K562 (cell line): ENCODE results near the gene VIPR1. TPM values are rescaled to one million over a fixed set of nuclear protein-coding genes. Genes with fewer than 3 reads are reported as not detected.

Experiments
- ARID2 ChIP-seq: fragments of 450-650 bp; IDR thresholded peaks from 2 replicates; pipeline ENCODE4 v1.6.1; 2017; ENCODE audit warnings: antibody characterized with exemption, mild to moderate bottlenecking
- CREB1 ChIP-seq, 2 experiments: sonication (generic) in 1 of 2; formaldehyde crosslinking in 1 of 2; IDR thresholded peaks; 2 replicates each; pipeline versions ENCODE4 v1.6.1 to v1.8.0; 2012 to 2022; ENCODE audit warnings: inconsistent platforms in 1 of 2, mild to moderate bottlenecking in 1 of 2, missing genetic modification reagents in 1 of 2, moderate library complexity in 1 of 2
- CREBBP ChIP-seq: IDR thresholded peaks from one replicate; pipeline ENCODE4 v1.6.1; 2012; ENCODE audit warnings: low read depth, mild to moderate bottlenecking, control low read depth, inconsistent platforms, low read length
- GATAD2A ChIP-seq: fragments of 450-650 bp; IDR thresholded peaks from 2 replicates; pipeline ENCODE4 v1.6.1; 2017
- HNRNPH1 ChIP-seq: fragments of 200-400 bp; formaldehyde crosslinking; optimal IDR thresholded peaks from 2 replicates; pipeline ENCODE3; 2017; ENCODE audit warnings: low read depth, mild to moderate bottlenecking, low read length, moderate library complexity
- HNRNPK ChIP-seq: fragments of 200-400 bp; formaldehyde crosslinking; IDR thresholded peaks from one replicate; pipeline ENCODE4 v1.6.1; 2018; ENCODE audit warnings: mild to moderate bottlenecking, low read depth, low read length; ENCODE audit not compliant: poor library complexity, severe bottlenecking
- HNRNPL ChIP-seq: fragments of 200-400 bp; formaldehyde crosslinking; IDR thresholded peaks from 2 replicates; pipeline ENCODE4 v1.6.1; 2017; ENCODE audit warnings: low read depth, mild to moderate bottlenecking, low read length
- HSF4 ChIP-seq: fragments of 250-450 bp; sonication (Bioruptor Pico); IDR thresholded peaks from 2 replicates; pipeline ENCODE4 v2.1.2; 2022; ENCODE audit warnings: mild to moderate bottlenecking, moderate library complexity, borderline replicate concordance
- NEUROD1 ChIP-seq: fragments of 150-350 bp; IDR thresholded peaks from 2 replicates; pipeline ENCODE4 v1.6.1; 2014; ENCODE audit warnings: borderline replicate concordance, low read length, low read depth; ENCODE audit not compliant: partially characterized antibody
- NR3C1 ChIP-seq: sonication (generic); formaldehyde crosslinking; IDR thresholded peaks from 2 replicates; pipeline ENCODE4 v1.8.1; 2022; ENCODE audit warnings: missing genetic modification reagents
- NUFIP1 ChIP-seq: fragments of 450-650 bp; IDR thresholded peaks from 2 replicates; pipeline ENCODE4 v1.6.1; 2018; ENCODE audit not compliant: partially characterized antibody
- PHF20 ChIP-seq: fragments of 450-650 bp; IDR thresholded peaks from 2 replicates; pipeline ENCODE4 v1.6.1; 2018; ENCODE audit not compliant: partially characterized antibody
- SAFB ChIP-seq: fragments of 200-400 bp; formaldehyde crosslinking; IDR thresholded peaks from 2 replicates; pipeline ENCODE4 v1.6.1; 2017; ENCODE audit warnings: low read depth, low read length, borderline replicate concordance
- SMAD2 ChIP-seq: fragments of 150-350 bp; IDR thresholded peaks from 2 replicates; pipeline ENCODE4 v1.6.1; 2014; ENCODE audit warnings: low read depth, mild to moderate bottlenecking, low read length
- TBP ChIP-seq: optimal IDR thresholded peaks from 2 replicates; pipeline ENCODE3; 2011; ENCODE audit warnings: low read depth, low read length, improper control_type of control experiment
- TCF3 ChIP-seq: sonication (generic); formaldehyde crosslinking; IDR thresholded peaks from 2 replicates; pipeline ENCODE4 v1.4.0; 2020; ENCODE audit warnings: mild to moderate bottlenecking, missing genetic modification reagents
- YBX1 ChIP-seq: fragments of 450-650 bp; IDR thresholded peaks from 2 replicates; pipeline ENCODE4 v1.7.1; 2016; ENCODE audit warnings: mild to moderate bottlenecking
- ZKSCAN3 ChIP-seq: fragments of 250-450 bp; sonication (Bioruptor Pico); IDR thresholded peaks from 2 replicates; pipeline ENCODE4 v1.4.0; 2020
- polyA plus RNA-seq, 8 experiments: library from polyadenylated mRNA; depleted of rRNA in 4 of 8; stranded (reverse) in 5 of 8; unstranded in 3 of 8; fragments of >200 nt; fragmentation: Nextera tagmentation in 2 of 8; fragmentation: Illumina TruSeq in 1 of 8; extraction: Ambion mirVana in 2 of 8; extraction: Trizol in 1 of 8; gene quantifications; 2 replicates each; pipeline versions ENCODE4 v1.2.1 to v1.2.3, GENCODE V29; 2011 to 2014; ENCODE audit warnings: inconsistent platforms in 1 of 8, missing spikeins in 1 of 8
- total RNA-seq, 7 experiments: library from RNA; depleted of rRNA in 6 of 7; stranded (reverse); fragments of >200 nt in 6 of 7; fragmentation: Illumina TruSeq in 2 of 7; extraction: Trizol in 2 of 7; gene quantifications; 2 replicates each; pipeline versions ENCODE4 v1.2.1 to v1.2.3, GENCODE V29; 2011 to 2021; ENCODE audit warnings: low replicate concordance in 1 of 7
- TF ChIP-seq, protein P1 (sequence below), 2 experiments: fragments of 450-650 bp in 1 of 2; sonication (generic) in 1 of 2; formaldehyde crosslinking in 1 of 2; IDR thresholded peaks in 1 of 2; conservative IDR thresholded peaks in 1 of 2; 2 replicates each; pipeline versions ENCODE4 v1.6.1 to v1.8.1; 2016 to 2023; ENCODE audit warnings: mild to moderate bottlenecking in 2 of 2, moderate library complexity in 2 of 2, inconsistent platforms in 1 of 2, missing genetic modification reagents in 1 of 2
- TF ChIP-seq, protein P2 (sequence below): sonication (generic); formaldehyde crosslinking; IDR thresholded peaks from 2 replicates; pipeline ENCODE4 v1.8.0; 2022; ENCODE audit warnings: mild to moderate bottlenecking, low read depth, missing genetic modification reagents
- TF ChIP-seq, protein P3 (sequence below), 2 experiments: IDR thresholded peaks; 2 replicates each; pipeline ENCODE4 v1.6.1; 2012; ENCODE audit warnings: improper control_type of control experiment in 2 of 2, low read depth in 2 of 2, low read length in 2 of 2, borderline replicate concordance in 1 of 2
- TF ChIP-seq, protein P4 (sequence below): fragments of 450-650 bp; formaldehyde crosslinking; IDR thresholded peaks from 2 replicates; pipeline ENCODE4 v1.4.0; 2020; ENCODE audit warnings: mild to moderate bottlenecking, mixed read lengths

The VIPR1 gene
- total and polyA plus RNA-seq, 9 of the 15 experiments (the other 6 are each of a cell fraction or from before 2014, with no cell fraction given), result 0.04 to 0.38 (median 0.12) TPM; not detected in 3

DNA sequence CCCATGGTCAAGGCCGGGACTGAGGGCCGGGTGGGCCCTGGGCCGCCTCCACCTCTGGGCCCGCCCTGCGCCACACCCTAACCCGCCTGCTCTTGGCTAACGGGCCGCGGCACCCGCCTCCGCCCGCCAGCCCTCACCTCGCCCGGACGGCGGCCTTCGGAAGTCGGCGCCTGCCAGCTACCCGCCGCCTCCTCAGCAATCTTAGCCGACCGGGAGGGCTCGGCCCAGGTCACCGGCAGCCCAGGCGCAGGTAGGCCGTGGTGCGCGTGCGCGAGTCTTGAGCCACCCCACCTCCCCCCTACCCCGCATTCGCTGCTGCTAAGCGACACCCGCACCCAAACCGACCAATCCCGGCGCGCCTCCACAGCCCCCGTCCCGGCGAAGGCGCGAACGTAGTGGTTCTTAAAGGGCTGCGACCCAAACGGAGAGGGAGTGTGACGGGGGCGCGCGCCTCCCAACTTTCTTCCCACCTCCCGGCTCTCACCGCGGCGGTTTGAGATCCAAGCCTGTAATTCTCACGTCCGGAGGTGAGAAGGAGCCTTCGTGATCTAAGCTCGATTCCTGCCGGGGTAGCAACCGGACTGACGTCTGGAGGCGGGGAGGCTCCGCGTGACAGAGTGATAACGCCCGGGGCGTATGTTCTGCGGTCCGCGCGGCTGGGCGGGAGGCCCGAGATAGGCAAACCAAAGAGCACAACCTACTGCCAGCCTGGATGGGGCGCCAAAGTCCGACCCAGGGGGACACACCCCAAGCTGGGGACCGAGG is 79.4 kb downstream of the VIPR1 start, which contains the start of gene SEC22C (continued):
- TF ChIP-seq SAFB, result no peak
- TF ChIP-seq YBX1, result no peak
- TF ChIP-seq HNRNPK, result no peak
- TF ChIP-seq CREBBP, result no peak
- no peak for TF ChIP-seq HSF4 (CRISPR knock-in tag)
- TF ChIP-seq PHF20, result peak; percentile 67
- TF ChIP-seq TBP, result peak; percentile 70
- TF ChIP-seq, protein P1, sequence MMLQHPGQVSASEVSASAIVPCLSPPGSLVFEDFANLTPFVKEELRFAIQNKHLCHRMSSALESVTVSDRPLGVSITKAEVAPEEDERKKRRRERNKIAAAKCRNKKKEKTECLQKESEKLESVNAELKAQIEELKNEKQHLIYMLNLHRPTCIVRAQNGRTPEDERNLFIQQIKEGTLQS (IDR thresholded peaks at IDR 0.05), result no peak; the same call in 1 of the 2 replicates
- TF ChIP-seq, protein P1 (CRISPR knock-in tag; conservative IDR thresholded peaks at IDR 0.05), result peak; percentile 86; the same call in 1 of the 2 replicates
- TF ChIP-seq, protein P2, sequence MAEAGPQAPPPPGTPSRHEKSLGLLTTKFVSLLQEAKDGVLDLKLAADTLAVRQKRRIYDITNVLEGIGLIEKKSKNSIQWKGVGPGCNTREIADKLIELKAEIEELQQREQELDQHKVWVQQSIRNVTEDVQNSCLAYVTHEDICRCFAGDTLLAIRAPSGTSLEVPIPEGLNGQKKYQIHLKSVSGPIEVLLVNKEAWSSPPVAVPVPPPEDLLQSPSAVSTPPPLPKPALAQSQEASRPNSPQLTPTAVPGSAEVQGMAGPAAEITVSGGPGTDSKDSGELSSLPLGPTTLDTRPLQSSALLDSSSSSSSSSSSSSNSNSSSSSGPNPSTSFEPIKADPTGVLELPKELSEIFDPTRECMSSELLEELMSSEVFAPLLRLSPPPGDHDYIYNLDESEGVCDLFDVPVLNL, result peak; percentile 71; the same call in 1 of the 2 replicates
- TF ChIP-seq TCF3 (CRISPR knock-in tag), result peak; percentile 83
- TF ChIP-seq HNRNPH1, result no peak
- TF ChIP-seq CREB1 (IDR thresholded peaks at IDR 0.05), result peak; percentile 73
- peak; percentile 75; the same call in 1 of the 2 replicates for TF ChIP-seq CREB1 (CRISPR knock-in tag; IDR thresholded peaks at IDR 0.05)
- TF ChIP-seq GATAD2A, result 0 out of 2 replicates have a peak, but pooled peaks have one; percentile 35
- TF ChIP-seq ZKSCAN3 (CRISPR knock-in tag), result no peak
- TF ChIP-seq, protein P3, sequence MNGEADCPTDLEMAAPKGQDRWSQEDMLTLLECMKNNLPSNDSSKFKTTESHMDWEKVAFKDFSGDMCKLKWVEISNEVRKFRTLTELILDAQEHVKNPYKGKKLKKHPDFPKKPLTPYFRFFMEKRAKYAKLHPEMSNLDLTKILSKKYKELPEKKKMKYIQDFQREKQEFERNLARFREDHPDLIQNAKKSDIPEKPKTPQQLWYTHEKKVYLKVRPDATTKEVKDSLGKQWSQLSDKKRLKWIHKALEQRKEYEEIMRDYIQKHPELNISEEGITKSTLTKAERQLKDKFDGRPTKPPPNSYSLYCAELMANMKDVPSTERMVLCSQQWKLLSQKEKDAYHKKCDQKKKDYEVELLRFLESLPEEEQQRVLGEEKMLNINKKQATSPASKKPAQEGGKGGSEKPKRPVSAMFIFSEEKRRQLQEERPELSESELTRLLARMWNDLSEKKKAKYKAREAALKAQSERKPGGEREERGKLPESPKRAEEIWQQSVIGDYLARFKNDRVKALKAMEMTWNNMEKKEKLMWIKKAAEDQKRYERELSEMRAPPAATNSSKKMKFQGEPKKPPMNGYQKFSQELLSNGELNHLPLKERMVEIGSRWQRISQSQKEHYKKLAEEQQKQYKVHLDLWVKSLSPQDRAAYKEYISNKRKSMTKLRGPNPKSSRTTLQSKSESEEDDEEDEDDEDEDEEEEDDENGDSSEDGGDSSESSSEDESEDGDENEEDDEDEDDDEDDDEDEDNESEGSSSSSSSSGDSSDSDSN (IDR thresholded peaks at IDR 0.05; ENCODE audit: borderline replicate concordance in 1 of 2, low read depth in 2 of 2, low read length in 2 of 2), result peak; percentile 89 to 95; a peak in 3 of 4 replicates
- peak; percentile 83 for TF ChIP-seq NEUROD1
- TF ChIP-seq, protein P4, sequence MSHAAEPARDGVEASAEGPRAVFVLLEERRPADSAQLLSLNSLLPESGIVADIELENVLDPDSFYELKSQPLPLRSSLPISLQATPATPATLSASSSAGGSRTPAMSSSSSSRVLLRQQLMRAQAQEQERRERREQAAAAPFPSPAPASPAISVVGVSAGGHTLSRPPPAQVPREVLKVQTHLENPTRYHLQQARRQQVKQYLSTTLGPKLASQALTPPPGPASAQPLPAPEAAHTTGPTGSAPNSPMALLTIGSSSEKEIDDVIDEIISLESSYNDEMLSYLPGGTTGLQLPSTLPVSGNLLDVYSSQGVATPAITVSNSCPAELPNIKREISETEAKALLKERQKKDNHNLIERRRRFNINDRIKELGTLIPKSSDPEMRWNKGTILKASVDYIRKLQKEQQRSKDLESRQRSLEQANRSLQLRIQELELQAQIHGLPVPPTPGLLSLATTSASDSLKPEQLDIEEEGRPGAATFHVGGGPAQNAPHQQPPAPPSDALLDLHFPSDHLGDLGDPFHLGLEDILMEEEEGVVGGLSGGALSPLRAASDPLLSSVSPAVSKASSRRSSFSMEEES (CRISPR knock-in tag), result peak; percentile 35; the same call in 1 of the 2 replicates
- no peak for TF ChIP-seq NUFIP1
- TF ChIP-seq HNRNPL, result peak; percentile 33
- no peak for TF ChIP-seq NR3C1
- no peak for TF ChIP-seq ARID2
- TF ChIP-seq SMAD2, result no peak
